Suprapubic skin (tissue), 4 donors: ENCODE results near the gene CENATAC. TPM values are rescaled to one million over a fixed set of nuclear protein-coding genes. Genes with fewer than 3 reads are reported as not detected.
A peak's percentile ranks its signal among the peaks of the same experiment; 100 is the strongest.
"Not testable (repeated sequence)": the region's sequence is repeated elsewhere in the genome, so short reads cannot be mapped to it uniquely, and the experiment has no call there.

Experiments
- DNase-seq, 2 donors: peaks; one replicate each; pipeline ENCODE4 v3.0.0-alpha.2; 2019; ENCODE audit warnings: low spot score in 2 of 2
- H3K27ac ChIP-seq: fragments of 200-600 bp; sonication (generic); one replicate; pipeline ENCODE4 v1.5.1; 2019
- H3K27me3 ChIP-seq: fragments of 200-600 bp; sonication (generic); one replicate; pipeline ENCODE4 v1.5.1; 2019
- H3K36me3 ChIP-seq: fragments of 200-600 bp; sonication (generic); one replicate; pipeline ENCODE4 v1.5.1; 2019
- H3K4me1 ChIP-seq: fragments of 200-600 bp; sonication (generic); one replicate; pipeline ENCODE4 v1.5.1; 2019
- H3K4me3 ChIP-seq: fragments of 200-600 bp; sonication (generic); one replicate; pipeline ENCODE4 v1.5.1; 2019; ENCODE audit warnings: mild to moderate bottlenecking
- H3K9me3 ChIP-seq: fragments of 200-600 bp; sonication (generic); one replicate; pipeline ENCODE4 v1.5.1; 2019
- EP300 ChIP-seq: sonication (generic); formaldehyde crosslinking; IDR thresholded peaks from one replicate; pipeline ENCODE4 v1.6.1; 2017; ENCODE audit warnings: antibody characterized with exemption
- POLR2A ChIP-seq, 2 donors: fragments of 450-650 bp; IDR thresholded peaks; one replicate each; pipeline ENCODE4 v1.6.1; 2017; ENCODE audit warnings: antibody characterized with exemption in 2 of 2, mild to moderate bottlenecking in 2 of 2, moderate library complexity in 2 of 2
- POLR2AphosphoS5 ChIP-seq, 3 donors: sonication (generic); formaldehyde crosslinking; IDR thresholded peaks; one replicate each; pipeline ENCODE4 v1.6.1; 2017; ENCODE audit warnings: antibody characterized with exemption in 3 of 3
- WGBS: methylation state at CpG from one replicate; pipeline ENCODE4 v1.1.5; 2018; 5-methylcytosine and 5-hydroxymethylcytosine counted together
- total RNA-seq, 4 donors: library from RNA; depleted of rRNA; stranded (reverse); fragments of >200 nt; gene quantifications; one replicate each; pipeline ENCODE4 v1.1.0, GENCODE V29; 2016
- TF ChIP-seq, protein P1 (sequence below), 2 donors: fragments of 200-600 bp in 1 of 2; fragments of 450-650 bp in 1 of 2; sonication (generic) in 1 of 2; IDR thresholded peaks; one replicate each; pipeline ENCODE4 v1.5.1; 2016 to 2019; ENCODE audit warnings: antibody characterized with exemption in 2 of 2, mild to moderate bottlenecking in 1 of 2, moderate library complexity in 1 of 2

CENATAC gene
- total RNA-seq, 4 donors from 2014 or later: 26.0 to 136 (median 49.8) TPM

DNA sequence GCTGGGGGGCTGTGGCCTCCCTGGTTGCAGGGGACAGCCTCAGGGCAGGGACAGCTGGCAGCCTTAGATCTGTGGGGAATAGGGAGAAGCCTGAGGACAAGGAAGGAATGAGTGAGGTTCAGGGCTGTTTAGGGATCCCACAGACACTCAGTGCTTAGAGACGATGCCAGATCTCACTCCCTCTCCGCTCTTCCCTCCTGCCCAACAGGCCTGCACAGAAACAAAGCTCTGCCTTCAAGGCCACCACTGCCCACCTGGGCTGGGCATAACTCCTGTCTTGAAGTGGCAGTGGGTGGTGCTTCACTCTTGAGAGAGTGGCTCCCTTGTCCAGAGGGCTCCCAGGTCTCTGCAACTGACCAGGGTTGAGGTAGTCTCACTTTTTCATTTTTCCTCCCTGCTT lies 13.1 kb upstream of the CENATAC start:
- 92% methylated on average over 2 of the region's 2 CpGs for WGBS
- Histone ChIP-seq H3K4me1 (peaks cover 8% of the 10 kb centered on the region), H3K27ac (no peak overlapping the region), H3K36me3 (no peaks in the 10 kb centered on the region), H3K27me3 (no peaks in the 10 kb centered on the region), H3K9me3 (no peaks in the 10 kb centered on the region), H3K4me3 (no peak overlapping the region)
- DNase-seq: no peak
- TF ChIP-seq POLR2A (IDR thresholded peaks at IDR 0.05) (no peak), POLR2AphosphoS5 (IDR thresholded peaks at IDR 0.05) (no peak), EP300 (no peak)
- TF ChIP-seq, protein P1, sequence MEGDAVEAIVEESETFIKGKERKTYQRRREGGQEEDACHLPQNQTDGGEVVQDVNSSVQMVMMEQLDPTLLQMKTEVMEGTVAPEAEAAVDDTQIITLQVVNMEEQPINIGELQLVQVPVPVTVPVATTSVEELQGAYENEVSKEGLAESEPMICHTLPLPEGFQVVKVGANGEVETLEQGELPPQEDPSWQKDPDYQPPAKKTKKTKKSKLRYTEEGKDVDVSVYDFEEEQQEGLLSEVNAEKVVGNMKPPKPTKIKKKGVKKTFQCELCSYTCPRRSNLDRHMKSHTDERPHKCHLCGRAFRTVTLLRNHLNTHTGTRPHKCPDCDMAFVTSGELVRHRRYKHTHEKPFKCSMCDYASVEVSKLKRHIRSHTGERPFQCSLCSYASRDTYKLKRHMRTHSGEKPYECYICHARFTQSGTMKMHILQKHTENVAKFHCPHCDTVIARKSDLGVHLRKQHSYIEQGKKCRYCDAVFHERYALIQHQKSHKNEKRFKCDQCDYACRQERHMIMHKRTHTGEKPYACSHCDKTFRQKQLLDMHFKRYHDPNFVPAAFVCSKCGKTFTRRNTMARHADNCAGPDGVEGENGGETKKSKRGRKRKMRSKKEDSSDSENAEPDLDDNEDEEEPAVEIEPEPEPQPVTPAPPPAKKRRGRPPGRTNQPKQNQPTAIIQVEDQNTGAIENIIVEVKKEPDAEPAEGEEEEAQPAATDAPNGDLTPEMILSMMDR (IDR thresholded peaks at IDR 0.05): no peak

DNA sequence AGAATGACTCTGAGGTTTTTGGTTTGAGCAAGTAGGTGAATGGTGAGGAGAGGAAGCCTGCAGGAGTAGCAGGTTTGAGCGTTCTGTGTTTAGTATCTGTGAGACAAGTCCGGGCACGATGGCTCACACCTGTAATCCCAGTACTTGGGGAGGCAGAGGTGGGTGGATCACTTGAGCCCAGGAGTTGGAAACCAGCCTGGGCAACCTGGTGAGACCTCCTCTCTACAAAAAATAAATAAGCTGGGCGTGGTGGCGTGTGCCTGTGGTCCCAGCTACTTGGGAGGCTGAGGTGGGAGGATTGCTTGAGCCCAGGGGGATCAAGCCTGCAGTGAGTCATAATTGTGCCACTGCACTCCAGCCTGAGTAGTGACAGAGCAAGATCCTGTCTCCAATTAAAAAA lies 9.7 kb upstream of the CENATAC start:
- TF ChIP-seq EP300: no peak
- no peaks in the 10 kb centered on the region for H3K9me3 ChIP-seq
- H3K36me3 ChIP-seq: no peaks in the 10 kb centered on the region
- no peaks in the 10 kb centered on the region for H3K4me1 ChIP-seq
- H3K27ac ChIP-seq: no peak overlapping the region
- no peaks in the 10 kb centered on the region for H3K27me3 ChIP-seq
- no peak overlapping the region for H3K4me3 ChIP-seq
- 64% methylated on average over 5 of the region's 5 CpGs for WGBS
- DNase-seq: no peak

DNA sequence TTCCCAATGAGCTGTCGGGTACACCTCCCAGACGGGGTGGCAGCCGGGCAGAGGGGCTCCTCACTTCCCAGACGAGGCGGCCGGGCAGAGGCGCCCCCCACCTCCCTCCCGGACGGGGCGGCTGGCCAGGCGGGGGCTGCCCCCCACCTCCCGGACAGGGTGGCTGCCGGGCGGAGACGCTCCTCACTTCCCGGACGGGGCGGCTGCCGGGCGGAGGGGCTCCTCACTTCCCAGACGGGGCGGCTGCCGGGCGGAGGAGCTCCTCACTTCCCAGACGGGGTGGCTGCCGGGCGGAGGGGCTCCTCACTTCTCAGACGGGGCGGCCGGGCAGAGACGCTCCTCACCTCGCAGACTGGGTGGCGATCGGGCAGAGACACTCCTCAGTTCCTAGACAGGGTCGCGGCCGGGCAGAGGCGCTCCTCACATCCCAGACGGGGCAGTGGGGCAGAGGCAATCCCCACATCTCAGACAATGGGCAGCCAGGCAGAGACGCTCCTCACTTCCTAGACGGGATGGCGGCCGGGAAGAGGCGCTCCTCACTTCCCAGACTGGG lies 6.4 kb upstream of the CENATAC start:
- 94% methylated on average over 6 of the region's 44 CpGs for WGBS
- H3K36me3 ChIP-seq, DNase-seq: not testable (repeated sequence)

DNA sequence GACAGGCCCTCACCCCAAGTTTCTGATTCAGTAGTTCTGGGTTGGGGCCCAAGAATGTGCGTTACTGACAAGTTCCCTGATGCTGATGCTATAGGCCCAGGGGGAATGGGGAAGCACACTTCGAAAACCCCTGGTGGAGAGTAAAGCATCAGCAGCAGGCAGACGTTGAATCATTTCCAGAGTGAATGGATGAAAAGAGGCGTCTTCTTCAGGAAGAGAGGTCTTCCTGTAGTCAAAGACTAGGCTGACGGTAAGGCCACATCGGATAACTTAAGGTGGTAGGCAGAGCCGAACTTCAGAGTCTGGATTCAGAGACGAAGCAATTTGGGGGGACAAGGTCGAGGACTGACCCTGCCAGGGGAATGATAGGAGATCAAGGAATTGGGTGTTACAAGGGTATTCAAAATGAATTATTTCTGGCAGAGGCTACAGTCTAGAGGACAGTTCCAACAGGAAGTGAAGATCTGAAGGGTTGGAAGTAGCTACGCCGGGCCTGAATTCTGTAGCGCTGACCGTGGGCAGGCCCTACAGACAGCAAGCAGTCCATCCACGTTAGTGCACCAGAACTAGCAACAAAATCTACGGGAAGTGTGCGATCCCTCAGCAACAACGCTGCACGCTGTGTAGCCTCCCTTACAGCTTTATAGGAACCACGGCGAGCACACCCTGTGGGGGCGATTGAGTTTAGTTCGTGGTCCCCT lies 862 bp upstream of the CENATAC start:
- H3K27ac ChIP-seq: peak overlapping the region; percentile 26

More for the DNA sequence above, 6.4 kb upstream of the CENATAC start:
- H3K27ac ChIP-seq, H3K4me3 ChIP-seq, H3K9me3 ChIP-seq, H3K4me1 ChIP-seq, H3K27me3 ChIP-seq: not testable (repeated sequence)

DNA sequence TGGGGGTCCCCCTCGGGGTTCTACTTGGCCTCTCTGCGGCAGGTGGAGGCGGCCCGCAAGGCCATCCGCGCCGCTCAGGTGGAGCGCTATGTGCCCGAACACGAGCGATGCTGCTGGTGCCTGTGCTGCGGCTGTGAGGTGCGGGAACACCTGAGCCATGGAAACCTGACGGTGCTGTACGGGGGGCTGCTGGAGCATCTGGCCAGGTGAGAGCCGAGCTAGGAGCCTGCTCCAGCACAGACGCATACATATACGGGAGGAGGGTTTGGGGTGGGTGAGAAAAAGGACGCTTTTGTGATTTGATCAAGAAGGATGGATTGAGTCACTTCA lies 415 bp downstream of the CENATAC start:
- no peaks in the 10 kb centered on the region for H3K27me3 ChIP-seq
- peaks cover 32% of the 10 kb centered on the region for H3K4me1 ChIP-seq
- no peak for DNase-seq
- H3K27ac ChIP-seq: peak overlapping the region; percentile 81
- H3K4me3 ChIP-seq: peak overlapping the region; percentile 83
- WGBS: 2% methylated on average over 17 of the region's 19 CpGs
- H3K9me3 ChIP-seq: no peaks in the 10 kb centered on the region
- TF ChIP-seq, protein P1 (IDR thresholded peaks at IDR 0.05): no peak
- TF ChIP-seq POLR2A (IDR thresholded peaks at IDR 0.05) (no peak), EP300 (no peak), POLR2AphosphoS5 (IDR thresholded peaks at IDR 0.05) (no peak)
- peaks cover 36% of the 10 kb centered on the region for H3K36me3 ChIP-seq

More for the DNA sequence above, 862 bp upstream of the CENATAC start:
- 12% methylated on average over 18 of the region's 22 CpGs for WGBS
- H3K9me3 ChIP-seq: no peaks in the 10 kb centered on the region
- H3K4me1 ChIP-seq: peaks cover 32% of the 10 kb centered on the region
- H3K27me3 ChIP-seq: no peaks in the 10 kb centered on the region
- DNase-seq: no peak
- no peak for TF ChIP-seq POLR2AphosphoS5 (IDR thresholded peaks at IDR 0.05)
- TF ChIP-seq, protein P1 (IDR thresholded peaks at IDR 0.05): peak in 1 of 2 donors; percentile 23
- H3K4me3 ChIP-seq: peak overlapping the region; percentile 83
- peaks cover 23% of the 10 kb centered on the region for H3K36me3 ChIP-seq

DNA sequence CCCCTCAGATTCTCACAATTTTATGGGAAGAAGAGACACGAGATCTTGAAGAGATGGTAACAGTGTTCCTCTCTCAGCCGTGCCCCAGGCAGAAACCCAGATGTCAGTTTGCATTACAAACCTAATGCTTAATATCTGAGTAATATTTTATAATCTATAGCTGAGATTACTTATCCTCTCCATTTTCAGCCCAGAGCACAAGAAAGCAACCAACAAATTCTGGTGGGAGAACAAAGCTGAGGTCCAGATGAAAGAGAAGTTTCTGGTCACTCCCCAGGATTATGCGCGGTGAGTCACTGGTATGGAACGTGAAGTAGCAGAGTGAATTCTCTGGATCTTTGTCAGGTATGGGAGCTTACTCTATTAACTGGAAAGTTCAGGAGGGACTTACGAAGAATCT lies 884 bp downstream of the CENATAC start:
- WGBS: 36% methylated on average over 6 of the region's 6 CpGs

More for the DNA sequence above, 884 bp downstream of the CENATAC start:
- Histone ChIP-seq H3K27ac (peak overlapping the region; percentile 81), H3K36me3 (peaks cover 36% of the 10 kb centered on the region), H3K4me1 (peaks cover 32% of the 10 kb centered on the region), H3K4me3 (peak overlapping the region; percentile 83), H3K27me3 (no peaks in the 10 kb centered on the region), H3K9me3 (no peaks in the 10 kb centered on the region)
- no peak for TF ChIP-seq EP300
- no peak for TF ChIP-seq POLR2AphosphoS5 (IDR thresholded peaks at IDR 0.05)
- TF ChIP-seq POLR2A (IDR thresholded peaks at IDR 0.05): no peak
- TF ChIP-seq, protein P1 (IDR thresholded peaks at IDR 0.05): no peak
- DNase-seq: no peak
